Activated CD8-positive, alpha-beta T cell treated with anti-CD3 and anti-CD28 coated beads, Interleukin-2, amount 10 ng/mL, durations not matched to agents 7 days and 5 days (primary cell): ENCODE data around the gene THRB. TPM values are rescaled to one million over a fixed set of nuclear protein-coding genes. Genes with fewer than 3 reads are reported as not detected.

Experiments
- ATAC-seq: fragments of 150-1000 bp; cut with Tn5 transposase; one replicate; pipeline ENCODE4 v1.10.0; 2021; ENCODE audit warnings: moderate library complexity
- CTCF ChIA-PET: fragments of 350-600 bp; sonication (Branson Sonifier 250); formaldehyde crosslinking; loops from one replicate; lab custom pipeline; 2021; ENCODE audit warnings: antibody characterized with exemption; lab: Charles Lee
- POLR2A ChIA-PET: fragments of 350-600 bp; sonication (Branson Sonifier 250); formaldehyde crosslinking; loops from one replicate; lab custom pipeline; 2021; ENCODE audit warnings: antibody characterized with exemption; lab: Charles Lee
- DNase-seq: peaks from one replicate; pipeline ENCODE4 v3.0.0-alpha.2; 2020
- H3K27ac Mint-ChIP-seq: one replicate; pipeline ENCODE4 v1.8.0; 2021; ENCODE audit warnings: mild to moderate bottlenecking, mixed read lengths
- H3K27me3 Mint-ChIP-seq: one replicate; pipeline ENCODE4 v1.8.0; 2021; ENCODE audit warnings: low read depth, mixed read lengths
- H3K36me3 Mint-ChIP-seq: one replicate; pipeline ENCODE4 v1.8.0; 2021; ENCODE audit warnings: low read depth, mixed read lengths
- H3K4me1 Mint-ChIP-seq: one replicate; pipeline ENCODE4 v1.8.0; 2021; ENCODE audit warnings: low read depth, mixed read lengths
- H3K4me3 Mint-ChIP-seq: one replicate; pipeline ENCODE4 v1.8.0; 2021; ENCODE audit warnings: mild to moderate bottlenecking, mixed read lengths
- H3K9me3 Mint-ChIP-seq: one replicate; pipeline ENCODE4 v1.8.0; 2022; ENCODE audit warnings: mixed read lengths; ENCODE audit not compliant: insufficient read depth
- total RNA-seq, 2 experiments: library from RNA; stranded (reverse); gene quantifications; one replicate each; pipeline ENCODE4 v1.2.3, GENCODE V29; 2021

The THRB gene
- total RNA-seq, 2 experiments from 2014 or later: not detected

DNA sequence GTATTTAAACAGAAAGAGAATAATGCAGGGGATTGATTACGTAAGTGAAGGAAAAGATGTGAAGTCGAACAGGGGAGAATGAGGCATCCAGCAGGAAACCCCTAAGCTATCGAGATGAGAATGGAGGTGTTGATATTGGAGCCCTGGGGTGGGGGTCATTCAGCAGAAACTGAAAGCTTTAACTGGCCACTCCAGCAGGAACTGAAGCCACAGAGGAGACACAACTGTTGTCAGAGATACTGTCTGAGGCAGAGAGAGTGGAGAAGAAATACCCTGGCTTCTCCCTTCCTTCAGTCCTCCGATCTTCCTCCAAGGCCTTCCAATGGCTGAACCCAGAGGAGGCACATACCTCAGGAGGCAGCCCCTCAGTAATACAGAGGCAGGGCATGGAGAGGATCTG, 152.4 kb downstream of the THRB start:
- no peak for ATAC-seq
- H3K9me3 Mint-ChIP-seq: no peaks in the 10 kb centered on the region
- POLR2A ChIA-PET: no interaction called here
- CTCF ChIA-PET: no interaction called here
- no peaks in the 10 kb centered on the region for H3K4me1 Mint-ChIP-seq
- no peak for DNase-seq
- no peaks in the 10 kb centered on the region for H3K36me3 Mint-ChIP-seq
- H3K4me3 Mint-ChIP-seq: no peak overlapping the region
- H3K27ac Mint-ChIP-seq: no peak overlapping the region
- no peaks in the 10 kb centered on the region for H3K27me3 Mint-ChIP-seq

DNA sequence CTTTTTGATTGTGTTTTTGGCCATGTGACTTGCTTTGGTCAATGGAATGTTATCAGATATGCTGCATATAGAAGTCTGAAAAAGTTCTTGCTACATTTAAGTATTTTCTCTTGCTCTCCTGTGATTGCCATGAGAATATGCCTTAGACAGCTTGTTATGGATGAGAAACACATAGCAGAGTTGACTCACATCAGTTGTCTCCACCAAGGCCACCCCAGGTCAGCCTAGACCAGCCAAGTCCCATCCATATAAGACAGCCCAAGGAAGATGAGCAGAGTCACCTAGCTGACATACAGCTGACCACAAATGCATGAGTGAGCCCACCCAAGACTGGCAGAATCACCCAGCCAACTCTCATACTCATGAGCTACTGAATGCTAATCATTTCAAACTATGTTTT, 153.0 kb downstream of the THRB start:
- no peak overlapping the region for H3K4me3 Mint-ChIP-seq
- H3K27ac Mint-ChIP-seq: no peak overlapping the region
- POLR2A ChIA-PET: no interaction called here
- ATAC-seq (no peak), DNase-seq (no peak)
- H3K27me3 Mint-ChIP-seq: no peaks in the 10 kb centered on the region
- CTCF ChIA-PET: no interaction called here
- H3K9me3 Mint-ChIP-seq: no peaks in the 10 kb centered on the region
- H3K4me1 Mint-ChIP-seq: no peaks in the 10 kb centered on the region
- H3K36me3 Mint-ChIP-seq: no peaks in the 10 kb centered on the region

DNA sequence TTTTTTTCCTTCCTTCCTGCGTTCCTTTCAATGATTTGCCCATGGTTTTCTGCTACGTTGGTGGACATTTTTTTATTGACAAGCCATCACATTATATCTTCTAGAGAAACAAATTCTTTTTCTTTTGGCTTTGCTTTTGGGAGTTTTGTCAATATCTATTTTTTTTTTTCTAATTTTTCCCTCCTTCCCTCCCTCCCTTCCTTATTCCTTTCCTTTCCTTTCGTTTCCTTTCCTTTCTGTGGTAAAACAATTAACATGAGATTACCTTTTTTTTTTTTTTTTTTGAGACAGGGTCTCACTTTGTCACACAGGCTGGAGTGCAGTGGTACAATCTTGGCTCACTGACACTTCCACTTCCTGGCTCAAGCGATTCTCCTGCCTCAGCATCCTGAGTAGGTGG, 153.7 kb downstream of the THRB start:
- ChIA-PET CTCF (no interaction called here), POLR2A (no interaction called here)
- Mint-ChIP-seq H3K27ac (no peak overlapping the region), H3K9me3 (no peaks in the 10 kb centered on the region), H3K27me3 (no peaks in the 10 kb centered on the region), H3K4me3 (no peak overlapping the region), H3K4me1 (no peaks in the 10 kb centered on the region), H3K36me3 (no peaks in the 10 kb centered on the region)
- ATAC-seq: no peak
- DNase-seq: no peak

DNA sequence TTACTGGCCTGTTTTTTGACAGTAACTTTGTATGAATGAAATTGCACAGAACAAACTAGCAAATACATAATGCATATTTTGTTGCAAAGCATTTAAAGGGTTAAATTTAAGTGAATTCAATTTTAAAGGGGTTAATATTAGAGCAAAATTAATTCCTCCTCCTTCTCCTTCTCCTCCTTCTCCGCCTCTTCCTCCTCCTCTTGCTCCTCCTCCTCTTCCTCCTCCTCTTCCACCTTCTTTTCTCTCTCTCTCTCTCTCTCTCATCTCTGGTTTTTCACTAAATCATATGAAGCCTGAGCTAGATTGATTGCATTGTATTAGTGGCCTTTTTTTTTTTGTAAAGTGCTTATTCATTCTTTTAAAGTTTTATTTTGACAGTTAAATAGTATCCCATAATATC, 154.5 kb downstream of the THRB start:
- H3K4me1 Mint-ChIP-seq: no peaks in the 10 kb centered on the region

DNA sequence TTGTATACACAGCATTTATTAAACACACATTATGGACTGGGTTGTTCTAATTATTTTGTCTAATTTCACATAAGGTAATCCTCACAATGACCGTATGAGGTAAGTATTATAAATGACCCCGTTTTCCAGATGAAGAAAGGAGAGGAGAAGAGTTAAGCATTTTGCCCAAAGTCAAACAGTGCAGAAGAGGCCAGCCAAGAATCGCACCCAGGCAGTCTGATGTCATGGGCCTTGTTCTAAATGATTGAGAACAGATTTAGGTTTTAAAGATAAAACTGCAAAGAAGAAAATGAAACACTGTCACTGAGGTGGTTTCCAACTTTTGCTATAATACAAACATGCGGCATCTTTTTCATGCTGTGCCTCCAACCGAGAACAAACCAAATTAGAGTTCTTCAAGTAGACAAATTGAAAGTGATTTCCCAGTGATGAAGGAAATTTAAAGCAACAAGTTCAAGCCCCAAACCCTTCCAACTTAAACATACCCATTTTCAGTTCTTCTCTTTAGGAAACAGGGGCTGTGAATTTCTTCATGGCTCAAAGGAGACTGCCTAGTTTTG, 155.3 kb downstream of the THRB start:
- CTCF ChIA-PET: no interaction called here
- no peak for DNase-seq
- no peak overlapping the region for H3K27ac Mint-ChIP-seq
- H3K9me3 Mint-ChIP-seq: no peaks in the 10 kb centered on the region
- no peaks in the 10 kb centered on the region for H3K27me3 Mint-ChIP-seq
- H3K36me3 Mint-ChIP-seq: no peaks in the 10 kb centered on the region
- no peak for ATAC-seq
- POLR2A ChIA-PET: no interaction called here
- no peak overlapping the region for H3K4me3 Mint-ChIP-seq
- H3K4me1 Mint-ChIP-seq: no peaks in the 10 kb centered on the region

More for the DNA sequence above, 154.5 kb downstream of the THRB start:
- POLR2A ChIA-PET: no interaction called here
- ATAC-seq (no peak), DNase-seq (no peak)
- CTCF ChIA-PET: interaction anchor here (0.6 kb wide), 1 partner anchor 341 kb away, joined by 3 read pairs; no protein-coding TSS in a partner anchor
- Mint-ChIP-seq H3K9me3 (no peaks in the 10 kb centered on the region), H3K4me3 (no peak overlapping the region), H3K27ac (no peak overlapping the region), H3K36me3 (no peaks in the 10 kb centered on the region), H3K27me3 (no peaks in the 10 kb centered on the region)

DNA sequence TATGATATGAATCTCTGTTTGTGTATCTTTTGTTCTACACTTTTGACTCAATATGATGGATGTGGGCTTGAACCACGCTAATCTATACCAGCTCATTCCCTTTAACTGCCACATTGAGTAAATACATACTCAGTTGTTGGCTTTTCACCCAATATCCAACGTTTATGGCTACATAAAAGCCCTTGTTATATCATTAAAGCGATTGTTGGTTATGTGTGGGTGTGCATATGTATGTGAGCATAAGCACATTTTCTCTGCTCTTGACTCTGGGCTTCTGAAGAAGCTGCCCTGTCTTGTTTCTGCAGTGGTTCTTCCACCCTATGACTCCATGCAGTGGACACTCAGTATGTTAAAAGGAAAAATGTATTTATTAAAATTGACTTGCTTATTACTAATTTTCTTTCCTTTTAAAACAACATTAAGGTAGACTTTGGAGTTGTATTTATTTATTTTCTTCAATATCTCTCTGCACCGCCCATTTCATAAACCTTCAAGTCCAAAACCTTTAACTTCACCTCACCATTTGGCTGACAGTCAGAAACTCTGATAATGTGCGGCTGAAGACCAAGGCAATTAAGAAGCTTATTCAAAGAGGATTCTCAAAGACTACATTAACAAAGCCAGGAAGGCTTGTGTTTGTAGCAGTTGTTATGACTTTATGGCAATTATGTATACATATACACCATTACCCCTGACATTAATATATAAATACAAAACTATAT, 156.1 kb downstream of the THRB start:
- H3K36me3 Mint-ChIP-seq: no peaks in the 10 kb centered on the region
- ChIA-PET POLR2A (no interaction called here), CTCF (no interaction called here)
- no peak overlapping the region for H3K4me3 Mint-ChIP-seq
- no peak overlapping the region for H3K27ac Mint-ChIP-seq
- H3K9me3 Mint-ChIP-seq: no peaks in the 10 kb centered on the region
- H3K27me3 Mint-ChIP-seq: no peaks in the 10 kb centered on the region
- DNase-seq (no peak), ATAC-seq (no peak)
- no peaks in the 10 kb centered on the region for H3K4me1 Mint-ChIP-seq

DNA sequence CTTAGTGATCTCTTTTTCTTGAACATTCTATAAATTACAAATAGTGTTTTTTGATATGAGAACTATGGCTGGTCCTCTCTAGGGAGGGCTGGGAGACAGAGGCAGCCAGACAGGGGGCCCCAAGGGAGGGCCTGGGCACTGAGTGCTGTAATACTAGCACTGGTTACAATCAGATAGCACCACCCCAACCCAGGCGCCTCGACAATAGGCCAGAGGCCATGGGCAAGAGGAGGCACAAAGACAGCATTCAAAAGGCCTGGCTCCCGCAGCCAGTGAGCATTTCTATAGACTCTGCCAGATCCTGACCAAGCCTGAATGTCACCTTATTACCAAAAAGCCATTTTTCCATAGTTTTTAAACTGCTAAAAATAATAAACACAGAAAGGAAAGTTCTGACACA, 158.5 kb downstream of the THRB start:
- Mint-ChIP-seq H3K27ac (no peak overlapping the region), H3K4me3 (no peak overlapping the region), H3K36me3 (no peaks in the 10 kb centered on the region), H3K4me1 (no peaks in the 10 kb centered on the region), H3K9me3 (no peaks in the 10 kb centered on the region), H3K27me3 (no peaks in the 10 kb centered on the region)
- ChIA-PET POLR2A (no interaction called here), CTCF (no interaction called here)
- ATAC-seq: no peak
- no peak for DNase-seq

DNA sequence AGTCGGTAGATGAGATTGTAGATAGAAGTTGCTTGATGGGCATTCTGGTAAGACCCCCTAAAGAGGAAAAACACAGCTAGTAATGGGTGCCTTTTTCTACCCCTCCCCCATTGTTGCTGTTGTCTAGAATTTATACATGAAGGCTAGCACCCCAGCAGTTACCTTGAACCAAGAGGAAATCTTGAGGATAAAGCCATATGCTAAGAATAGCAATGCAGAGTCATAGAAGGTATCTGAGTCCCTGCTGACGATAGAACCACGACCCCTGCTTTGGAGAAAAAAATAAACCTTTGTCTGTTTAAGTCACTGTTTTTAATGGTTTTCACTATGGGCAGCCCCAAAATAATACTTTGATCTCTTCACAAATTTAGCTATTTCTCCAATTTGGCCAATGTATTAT, 162.6 kb downstream of the THRB start:
- Mint-ChIP-seq H3K36me3 (no peaks in the 10 kb centered on the region), H3K27ac (no peak overlapping the region), H3K4me1 (no peaks in the 10 kb centered on the region), H3K4me3 (no peak overlapping the region), H3K27me3 (no peaks in the 10 kb centered on the region), H3K9me3 (no peaks in the 10 kb centered on the region)
- ATAC-seq (no peak), DNase-seq (no peak)
- ChIA-PET POLR2A (no interaction called here), CTCF (no interaction called here)

DNA sequence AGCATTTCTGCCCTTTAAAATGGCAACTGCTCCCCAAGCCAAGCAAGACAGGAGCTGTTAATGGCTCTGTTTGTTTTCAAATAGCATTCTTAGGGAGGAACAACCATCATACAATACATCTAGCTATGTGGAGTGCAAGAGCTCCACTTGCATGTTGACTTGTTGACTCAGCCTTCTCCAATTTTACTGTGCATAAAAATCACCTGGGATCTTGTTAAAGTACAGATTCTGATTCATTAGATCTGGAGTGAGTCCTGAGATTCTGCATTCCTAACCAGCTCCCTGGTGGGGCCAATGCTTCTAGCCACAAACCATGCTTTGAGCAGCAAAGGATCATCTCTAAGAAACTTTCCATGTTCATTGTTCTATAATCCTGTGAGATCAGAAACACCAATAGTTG, 171.4 kb downstream of the THRB start:
- H3K36me3 Mint-ChIP-seq: no peaks in the 10 kb centered on the region
- no peak overlapping the region for H3K27ac Mint-ChIP-seq
- POLR2A ChIA-PET: no interaction called here
- H3K27me3 Mint-ChIP-seq: no peaks in the 10 kb centered on the region
- CTCF ChIA-PET: no interaction called here
- DNase-seq (no peak), ATAC-seq (no peak)
- no peak overlapping the region for H3K4me3 Mint-ChIP-seq
- no peaks in the 10 kb centered on the region for H3K4me1 Mint-ChIP-seq
- H3K9me3 Mint-ChIP-seq: no peaks in the 10 kb centered on the region

DNA sequence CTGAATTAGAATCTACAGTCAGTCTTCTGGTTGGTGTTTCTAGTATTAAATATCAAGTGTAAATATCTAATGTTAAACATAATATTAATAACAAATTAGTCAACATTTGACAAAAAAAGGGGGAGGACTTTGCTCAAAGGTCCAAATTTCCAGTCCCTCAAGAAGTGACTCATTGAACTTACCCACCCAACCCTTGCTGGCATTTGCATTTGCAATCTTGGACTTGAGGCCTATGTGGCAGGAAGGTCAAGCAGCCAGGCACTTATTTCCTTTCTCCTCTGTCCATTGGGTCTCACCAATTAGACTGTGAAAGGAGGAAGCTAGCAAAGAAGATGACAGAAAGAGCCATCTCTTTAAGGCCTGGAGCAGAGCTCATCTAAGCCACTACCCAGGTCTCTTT, 174.0 kb downstream of the THRB start:
- no peak overlapping the region for H3K27ac Mint-ChIP-seq
- no peaks in the 10 kb centered on the region for H3K36me3 Mint-ChIP-seq
- no peaks in the 10 kb centered on the region for H3K9me3 Mint-ChIP-seq
- ATAC-seq: no peak
- DNase-seq: no peak
- ChIA-PET POLR2A (no interaction called here), CTCF (no interaction called here)
- H3K4me3 Mint-ChIP-seq: no peak overlapping the region
- H3K27me3 Mint-ChIP-seq: no peaks in the 10 kb centered on the region
- H3K4me1 Mint-ChIP-seq: no peaks in the 10 kb centered on the region

DNA sequence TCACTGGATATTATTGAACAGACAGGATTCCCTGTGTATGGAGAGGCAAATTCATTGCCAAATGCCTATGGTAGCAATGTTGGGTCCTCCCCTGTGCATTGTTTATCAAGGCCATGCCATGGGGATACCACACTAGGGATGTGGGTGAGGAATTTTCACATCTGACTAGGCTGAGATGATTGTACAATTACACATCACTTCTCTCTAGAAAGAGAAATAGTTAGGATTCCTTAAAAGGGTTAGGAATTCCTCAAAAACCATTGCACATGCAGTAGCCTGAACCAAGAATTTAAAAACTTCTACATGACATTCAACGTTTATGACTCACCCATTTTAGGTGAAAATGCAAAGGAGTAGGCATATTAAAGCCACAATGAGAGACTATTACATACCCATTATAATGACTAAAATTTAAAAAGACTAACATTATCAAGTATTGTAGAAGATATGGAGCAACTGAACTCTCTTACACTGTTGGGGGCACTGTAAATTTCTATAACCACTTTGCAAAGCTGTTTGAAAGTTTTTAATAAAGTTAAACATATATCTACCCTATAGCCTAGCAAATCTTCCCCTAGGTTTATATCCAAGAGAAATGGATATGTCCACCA, 175.9 kb downstream of the THRB start:
- ChIA-PET POLR2A (no interaction called here), CTCF (no interaction called here)
- DNase-seq (no peak), ATAC-seq (no peak)
- Mint-ChIP-seq H3K4me3 (no peak overlapping the region), H3K36me3 (no peaks in the 10 kb centered on the region), H3K27me3 (no peaks in the 10 kb centered on the region), H3K4me1 (no peaks in the 10 kb centered on the region), H3K9me3 (no peaks in the 10 kb centered on the region), H3K27ac (no peak overlapping the region)

DNA sequence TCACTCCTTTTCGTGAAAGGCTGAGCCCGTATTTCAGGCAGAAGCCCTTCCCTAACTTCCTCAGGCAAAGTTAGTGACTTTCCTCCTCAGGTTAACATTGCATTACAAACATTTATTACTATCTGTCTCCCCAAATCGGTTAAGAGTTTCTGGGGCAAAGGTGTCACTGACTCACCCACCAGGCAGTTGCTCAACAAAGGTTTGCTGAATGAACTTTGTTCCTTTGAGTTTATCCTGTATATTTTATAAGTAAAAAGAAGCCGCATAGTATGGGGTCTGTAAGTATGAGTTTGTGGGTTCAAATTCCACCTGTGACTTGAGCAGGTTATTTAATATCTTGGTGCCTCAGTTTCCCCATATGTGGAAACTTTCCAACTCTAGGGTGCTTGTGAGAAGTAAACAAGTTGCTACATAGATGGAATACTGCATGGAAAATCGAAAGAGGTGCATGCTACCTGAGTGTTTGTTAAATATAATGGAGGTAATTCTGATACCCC, 177.7 kb downstream of the THRB start:
- Mint-ChIP-seq H3K9me3 (no peaks in the 10 kb centered on the region), H3K4me3 (no peak overlapping the region), H3K27me3 (no peaks in the 10 kb centered on the region), H3K4me1 (no peaks in the 10 kb centered on the region), H3K27ac (no peak overlapping the region), H3K36me3 (no peaks in the 10 kb centered on the region)
- no peak for DNase-seq
- no peak for ATAC-seq
- ChIA-PET POLR2A (no interaction called here), CTCF (no interaction called here)
